GM18507 (cell line): ENCODE measurements around the gene CLDN25.

ENCODE experiments used
- DNase-seq: peaks from one replicate; pipeline ENCODE4 v3.0.0; 2011; ENCODE audit warnings: low read depth; ENCODE audit not compliant: insufficient read length; ENCODE audit errors: extremely low spot score
- FAIRE-seq: peaks from 2 replicates; lab custom pipeline; 2011; peaks lifted over from hg19 to GRCh38; lab: Jason Lieb, UNC

CLDN25 gene

DNA sequence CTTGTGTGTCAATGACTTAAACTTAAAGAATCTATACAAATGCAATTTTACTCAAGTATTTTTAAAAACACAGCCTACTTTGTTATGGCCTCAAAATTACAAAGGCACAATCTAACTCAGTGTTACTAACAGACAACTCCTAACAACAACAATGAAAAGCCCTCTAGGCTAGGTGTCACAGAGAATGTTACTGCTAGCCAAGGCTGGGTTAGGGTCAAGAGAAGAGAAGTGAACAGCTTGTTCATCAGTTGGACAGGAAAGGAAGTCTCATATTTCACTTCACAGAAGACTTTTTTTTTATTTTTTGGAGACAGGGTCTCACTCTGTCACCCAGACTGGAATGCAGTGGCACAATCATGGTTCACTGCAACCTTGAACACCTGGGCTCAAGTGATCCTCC, 26.0 kb downstream of the CLDN25 start:
- DNase-seq (no peak), FAIRE-seq (no peak)

- DNase-seq (no peak), FAIRE-seq (peak; percentile 50)
These were observed 26.8 kb downstream of the CLDN25 start for GRCh38 chr11:113806406-113806805.

- DNase-seq (no peak), FAIRE-seq (no peak)
These were observed 29.3 kb downstream of the CLDN25 start for GRCh38 chr11:113808931-113809330.

GRCh38 chr11:113814181-113814580, 34.6 kb downstream of the CLDN25 start:
- FAIRE-seq (no peak), DNase-seq (no peak)

- DNase-seq: no peak
These were observed 37.6 kb downstream of the CLDN25 start for GRCh38 chr11:113817162-113817561.

GRCh38 chr11:113817626-113818025, 38.0 kb downstream of the CLDN25 start:
- DNase-seq: no peak
- no peak for FAIRE-seq

More at GRCh38 chr11:113817162-113817561, 37.6 kb downstream of the CLDN25 start:
- no peak for FAIRE-seq

- DNase-seq (no peak), FAIRE-seq (no peak)
These were observed 38.8 kb downstream of the CLDN25 start for GRCh38 chr11:113818426-113818825.

DNA sequence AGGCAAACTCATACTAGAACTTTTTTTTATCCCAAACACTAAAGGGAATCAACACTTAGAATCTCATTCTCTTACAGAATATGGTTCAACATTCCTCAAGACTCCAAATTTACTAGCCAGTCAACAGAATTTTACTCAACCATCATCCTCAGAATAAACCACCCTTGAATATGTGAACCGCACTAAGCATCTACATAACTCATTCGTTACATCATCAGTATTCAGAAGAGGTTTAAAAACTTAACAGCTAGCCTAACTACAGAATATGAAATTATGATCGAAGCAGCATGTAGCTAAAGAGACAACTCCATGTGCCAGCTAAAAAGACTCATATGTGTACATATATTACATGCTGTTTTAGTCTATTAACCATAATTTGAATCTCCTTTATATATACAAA, 47.9 kb downstream of the CLDN25 start:
- DNase-seq: no peak
- FAIRE-seq: no peak

- FAIRE-seq (no peak), DNase-seq (no peak)
These were observed 48.6 kb downstream of the CLDN25 start for GRCh38 chr11:113828191-113828590.

DNA sequence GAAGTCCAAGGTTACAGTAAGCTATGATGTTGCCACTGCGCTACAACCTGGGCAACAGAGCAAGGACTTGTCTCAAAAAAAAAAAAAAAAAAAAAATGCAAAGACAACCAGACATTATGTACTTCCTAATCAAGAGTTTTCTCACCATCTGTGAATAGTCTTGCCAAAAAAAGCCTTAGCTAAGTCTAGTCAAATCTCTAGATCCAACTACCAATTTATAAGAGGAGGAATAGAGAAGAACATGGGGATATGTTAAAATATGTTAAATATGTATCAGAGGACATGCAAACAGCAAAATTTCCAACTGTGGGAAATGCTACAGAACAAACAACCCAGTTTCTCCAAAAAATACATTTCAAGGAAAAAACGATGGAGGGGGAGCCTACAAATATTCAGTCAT, 50.2 kb downstream of the CLDN25 start:
- FAIRE-seq (no peak), DNase-seq (no peak)
